HEK293 (cell line): ENCODE results near the gene PHKB.

Source experiments
- CTCF ChIA-PET: fragments of 350-600 bp; formaldehyde crosslinking; extraction: SDS; loops from one replicate; lab custom pipeline; 2021; ENCODE audit warnings: antibody characterized with exemption; lab: Yijun Ruan, JAX
- POLR2A ChIA-PET: fragments of 300-600 bp; formaldehyde crosslinking; extraction: SDS; loops from one replicate; lab custom pipeline; 2020; ENCODE audit warnings: antibody characterized with exemption, inconsistent platforms; lab: Yijun Ruan, JAX
- H3K27ac ChIP-seq: fragments of 200-500 bp; sonication (Bioruptor generic); 2 replicates; pipeline ENCODE4 v1.5.1; 2014; ENCODE audit warnings: low read depth, low read length, control low read depth, inconsistent platforms; ENCODE audit errors: extremely low read depth
- H3K36me3 ChIP-seq, 2 experiments: fragments of 200-500 bp in 1 of 2; sonication (Bioruptor generic) in 1 of 2; 1 replicate in 1 of 2; 2 replicates in 1 of 2; pipeline ENCODE4 v1.5.1; 2014 to 2017; ENCODE audit warnings: inconsistent platforms in 2 of 2, low read length in 2 of 2; ENCODE audit not compliant: control insufficient read depth in 2 of 2, insufficient read depth in 1 of 2
- H3K4me1 ChIP-seq: fragments of 200-500 bp; sonication (Bioruptor generic); 2 replicates; pipeline ENCODE4 v1.5.1; 2014; ENCODE audit warnings: mild to moderate bottlenecking, low read length, inconsistent platforms; ENCODE audit not compliant: control insufficient read depth, insufficient read depth
- H3K4me3 ChIP-seq: 2 replicates; pipeline ENCODE4 v1.5.1; 2011; ENCODE audit warnings: low read depth, mild to moderate bottlenecking, control low read depth, low read length, moderate library complexity
- H3K9me3 ChIP-seq: fragments of 200-500 bp; sonication (Bioruptor generic); 2 replicates; pipeline ENCODE4 v1.5.1; 2014; ENCODE audit warnings: low read depth, low read length, inconsistent platforms; ENCODE audit not compliant: control insufficient read depth, insufficient read depth
- BCL11B ChIP-seq: fragments of 450-650 bp; formaldehyde crosslinking; IDR thresholded peaks from 2 replicates; pipeline ENCODE4 v1.5.1; 2016; ENCODE audit warnings: low read depth, missing biosample characterization, missing genetic modification characterization
- OSR2 ChIP-seq: fragments of 450-650 bp; formaldehyde crosslinking; IDR thresholded peaks from 2 replicates; pipeline ENCODE4 v1.5.1; 2016; ENCODE audit warnings: missing biosample characterization, missing genetic modification characterization
- PRDM1 ChIP-seq: fragments of 450-650 bp; formaldehyde crosslinking; IDR thresholded peaks from 2 replicates; pipeline ENCODE4; 2016; ENCODE audit warnings: missing biosample characterization, missing genetic modification characterization
- SCRT2 ChIP-seq: fragments of 450-650 bp; formaldehyde crosslinking; IDR thresholded peaks from 2 replicates; pipeline ENCODE4 v1.5.1; 2016; ENCODE audit warnings: missing biosample characterization, missing genetic modification characterization
- SP2 ChIP-seq: fragments of 450-650 bp; formaldehyde crosslinking; IDR thresholded peaks from 2 replicates; pipeline ENCODE4 v1.5.1; 2016; ENCODE audit warnings: missing biosample characterization, missing genetic modification characterization
- ZBTB1 ChIP-seq: fragments of 450-650 bp; formaldehyde crosslinking; IDR thresholded peaks from 2 replicates; pipeline ENCODE4 v1.5.1; 2016; ENCODE audit warnings: missing biosample characterization, missing genetic modification characterization
- ZBTB7A ChIP-seq: fragments of 450-650 bp; formaldehyde crosslinking; IDR thresholded peaks from 2 replicates; pipeline ENCODE4 v1.5.1; 2016; ENCODE audit warnings: low read depth, missing biosample characterization, missing genetic modification characterization
- ZBTB8A ChIP-seq: fragments of 450-650 bp; formaldehyde crosslinking; IDR thresholded peaks from 2 replicates; pipeline ENCODE4 v1.5.1; 2016; ENCODE audit warnings: missing biosample characterization, missing genetic modification characterization
- ZFP3 ChIP-seq: fragments of 450-650 bp; formaldehyde crosslinking; IDR thresholded peaks from 2 replicates; pipeline ENCODE4 v1.5.1; 2016; ENCODE audit warnings: low read depth, missing biosample characterization, missing genetic modification characterization
- ZFP69B ChIP-seq: fragments of 450-650 bp; formaldehyde crosslinking; IDR thresholded peaks from 2 replicates; pipeline ENCODE4 v1.5.1; 2016; ENCODE audit warnings: missing biosample characterization, missing genetic modification characterization
- ZNF146 ChIP-seq: fragments of 450-650 bp; formaldehyde crosslinking; IDR thresholded peaks from 2 replicates; pipeline ENCODE4 v1.5.1; 2016; ENCODE audit warnings: missing biosample characterization, missing genetic modification characterization
- ZNF214 ChIP-seq: fragments of 450-650 bp; formaldehyde crosslinking; IDR thresholded peaks from 2 replicates; pipeline ENCODE4 v1.5.1; 2017; ENCODE audit warnings: missing biosample characterization, mild to moderate bottlenecking, missing genetic modification characterization, borderline replicate concordance
- ZNF239 ChIP-seq: fragments of 450-650 bp; formaldehyde crosslinking; IDR thresholded peaks from 2 replicates; pipeline ENCODE4 v1.5.1; 2016; ENCODE audit warnings: missing biosample characterization, missing genetic modification characterization
- ZNF514 ChIP-seq: fragments of 450-650 bp; formaldehyde crosslinking; IDR thresholded peaks from 2 replicates; pipeline ENCODE4 v1.5.1; 2016; ENCODE audit warnings: missing biosample characterization, missing genetic modification characterization
- ZNF555 ChIP-seq: fragments of 450-650 bp; formaldehyde crosslinking; conservative IDR thresholded peaks from 2 replicates; pipeline ENCODE4 v1.5.1; 2017; ENCODE audit warnings: missing biosample characterization, mild to moderate bottlenecking, missing genetic modification characterization, inconsistent platforms
- ZNF621 ChIP-seq: fragments of 450-650 bp; formaldehyde crosslinking; IDR thresholded peaks from 2 replicates; pipeline ENCODE4 v1.5.1; 2017; ENCODE audit warnings: missing biosample characterization, missing genetic modification characterization
- ZNF623 ChIP-seq: fragments of 450-650 bp; formaldehyde crosslinking; IDR thresholded peaks from 2 replicates; pipeline ENCODE4 v1.5.1; 2016; ENCODE audit warnings: missing biosample characterization, missing genetic modification characterization
- ZNF629 ChIP-seq: fragments of 450-650 bp; formaldehyde crosslinking; IDR thresholded peaks from 2 replicates; pipeline ENCODE4 v1.5.1; 2017; ENCODE audit warnings: missing biosample characterization, missing genetic modification characterization
- ZNF776 ChIP-seq: fragments of 450-650 bp; formaldehyde crosslinking; IDR thresholded peaks from 2 replicates; pipeline ENCODE4 v1.5.0; 2017; ENCODE audit warnings: missing biosample characterization, missing genetic modification characterization, borderline replicate concordance
- ZNF792 ChIP-seq: fragments of 450-650 bp; formaldehyde crosslinking; IDR thresholded peaks from 2 replicates; pipeline ENCODE4 v1.5.1; 2016; ENCODE audit warnings: missing biosample characterization, missing genetic modification characterization
- TF ChIP-seq, protein P1 (sequence below): fragments of 450-650 bp; formaldehyde crosslinking; IDR thresholded peaks from 2 replicates; pipeline ENCODE4 v1.5.1; 2016; ENCODE audit warnings: missing biosample characterization, missing genetic modification characterization
- TF ChIP-seq, protein P2 (sequence below): fragments of 450-650 bp; formaldehyde crosslinking; IDR thresholded peaks from 2 replicates; pipeline ENCODE4 v1.5.1; 2016; ENCODE audit warnings: missing biosample characterization, missing genetic modification characterization

The PHKB gene

DNA sequence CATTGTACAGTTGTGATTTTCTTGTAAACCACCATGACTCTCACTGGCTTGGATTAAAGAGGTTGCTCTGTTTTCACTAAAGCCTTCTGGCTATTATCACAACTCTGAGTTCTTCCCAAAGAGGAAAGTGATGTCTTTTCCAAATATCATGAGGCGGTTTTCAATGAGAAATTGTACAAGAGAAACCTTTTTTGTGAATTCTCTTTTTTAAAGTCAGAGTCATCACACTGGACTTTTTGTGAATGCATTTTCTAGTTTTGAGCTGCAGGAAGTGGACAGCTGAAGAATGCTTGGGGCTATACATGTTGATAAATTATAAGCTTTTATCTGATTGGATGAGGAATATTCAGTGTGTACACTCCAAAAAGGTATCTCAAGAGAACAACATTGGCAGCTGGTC, 100.2 kb downstream of the PHKB start:
- Histone ChIP-seq H3K4me3 (no peak overlapping the region), H3K36me3 (no peaks in the 10 kb centered on the region), H3K27ac (no peak overlapping the region), H3K9me3 (no peaks in the 10 kb centered on the region), H3K4me1 (no peaks in the 10 kb centered on the region)
- ChIA-PET POLR2A (no interaction called here), CTCF (no interaction called here)
- no peak for TF ChIP-seq PRDM1

DNA sequence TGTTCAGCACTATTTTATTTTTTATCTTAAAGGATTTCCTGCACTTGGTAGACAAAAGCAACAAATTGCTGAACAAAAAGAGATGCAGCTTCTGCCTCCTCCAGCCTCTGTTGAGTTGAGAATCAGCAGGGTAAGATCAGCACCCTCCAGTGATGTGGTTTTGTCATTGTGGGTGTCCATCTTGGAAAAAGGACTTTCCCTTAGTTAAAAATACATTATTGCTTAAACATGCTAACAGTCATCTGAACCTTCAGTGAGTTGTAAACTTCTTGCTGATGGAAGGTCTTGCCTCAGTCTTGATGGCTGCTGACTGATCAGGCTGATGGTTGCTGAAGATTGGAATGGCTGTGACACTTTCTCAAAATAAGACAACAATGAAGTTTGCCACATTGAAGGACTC, 101.2 kb downstream of the PHKB start:
- no peak overlapping the region for H3K27ac ChIP-seq
- H3K9me3 ChIP-seq, result no peaks in the 10 kb centered on the region
- CTCF ChIA-PET, result no interaction called here
- no peaks in the 10 kb centered on the region for H3K4me1 ChIP-seq
- H3K36me3 ChIP-seq, result no peaks in the 10 kb centered on the region
- POLR2A ChIA-PET, result no interaction called here
- no peak for TF ChIP-seq ZFP3 (tag by site-specific recombination)
- H3K4me3 ChIP-seq, result no peak overlapping the region

DNA sequence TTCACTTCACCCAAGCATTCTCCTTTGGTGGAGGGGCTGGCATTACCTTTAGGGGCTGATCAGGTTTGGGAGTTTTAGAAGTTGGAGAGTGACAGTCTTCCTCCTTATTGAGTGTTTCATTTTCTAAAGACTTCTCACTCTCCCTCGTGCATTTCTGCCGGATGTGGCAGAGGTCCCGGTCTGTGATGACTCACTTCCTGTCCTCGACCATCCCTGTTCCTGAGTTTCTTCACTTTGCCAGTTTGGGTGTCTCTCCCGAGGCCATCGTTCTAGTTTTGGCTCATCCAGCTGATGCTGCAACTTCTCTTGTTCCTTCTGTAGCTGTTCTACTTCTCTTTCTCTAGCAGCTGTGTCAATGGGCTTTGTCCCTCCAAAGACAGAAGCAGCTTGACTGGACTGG, 104.3 kb downstream of the PHKB start:
- no peak overlapping the region for H3K27ac ChIP-seq
- TF ChIP-seq ZNF792, result no peak
- TF ChIP-seq, protein P1, sequence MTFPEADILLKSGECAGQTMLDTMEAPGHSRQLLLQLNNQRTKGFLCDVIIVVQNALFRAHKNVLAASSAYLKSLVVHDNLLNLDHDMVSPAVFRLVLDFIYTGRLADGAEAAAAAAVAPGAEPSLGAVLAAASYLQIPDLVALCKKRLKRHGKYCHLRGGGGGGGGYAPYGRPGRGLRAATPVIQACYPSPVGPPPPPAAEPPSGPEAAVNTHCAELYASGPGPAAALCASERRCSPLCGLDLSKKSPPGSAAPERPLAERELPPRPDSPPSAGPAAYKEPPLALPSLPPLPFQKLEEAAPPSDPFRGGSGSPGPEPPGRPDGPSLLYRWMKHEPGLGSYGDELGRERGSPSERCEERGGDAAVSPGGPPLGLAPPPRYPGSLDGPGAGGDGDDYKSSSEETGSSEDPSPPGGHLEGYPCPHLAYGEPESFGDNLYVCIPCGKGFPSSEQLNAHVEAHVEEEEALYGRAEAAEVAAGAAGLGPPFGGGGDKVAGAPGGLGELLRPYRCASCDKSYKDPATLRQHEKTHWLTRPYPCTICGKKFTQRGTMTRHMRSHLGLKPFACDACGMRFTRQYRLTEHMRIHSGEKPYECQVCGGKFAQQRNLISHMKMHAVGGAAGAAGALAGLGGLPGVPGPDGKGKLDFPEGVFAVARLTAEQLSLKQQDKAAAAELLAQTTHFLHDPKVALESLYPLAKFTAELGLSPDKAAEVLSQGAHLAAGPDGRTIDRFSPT, result no peak
- no peak for TF ChIP-seq OSR2
- no peak for TF ChIP-seq ZBTB8A (tag by site-specific recombination)

DNA sequence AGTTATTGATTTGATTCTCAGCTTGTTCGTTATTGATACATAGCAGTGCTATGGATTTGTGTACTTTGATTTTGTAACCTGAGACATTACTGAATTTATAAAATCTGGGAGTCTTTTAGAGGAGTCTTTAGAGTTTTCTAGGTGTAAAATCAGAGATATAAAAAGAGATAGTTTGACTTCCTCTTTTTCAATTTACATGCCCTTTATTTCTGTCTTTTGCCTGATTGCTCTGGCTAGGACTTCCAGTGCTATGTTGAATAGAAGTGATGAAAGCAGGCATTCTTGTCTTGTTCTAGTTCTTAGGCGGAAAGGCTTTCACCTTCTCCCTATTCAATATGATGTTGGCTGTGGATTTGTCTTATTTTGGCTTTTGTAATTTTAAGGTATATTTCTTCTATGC, 106.2 kb downstream of the PHKB start:
- no peaks in the 10 kb centered on the region for H3K36me3 ChIP-seq
- CTCF ChIA-PET, result interaction anchor here (0.7 kb wide), 1 partner anchor 106 kb away, joined by 3 read pairs; the partner anchor contains the start of gene PHKB
- H3K9me3 ChIP-seq, result no peaks in the 10 kb centered on the region

More for the DNA sequence above, 104.3 kb downstream of the PHKB start:
- CTCF ChIA-PET, result no interaction called here
- Histone ChIP-seq H3K9me3 (no peaks in the 10 kb centered on the region), H3K4me1 (no peaks in the 10 kb centered on the region), H3K36me3 (no peaks in the 10 kb centered on the region), H3K4me3 (no peak overlapping the region)
- POLR2A ChIA-PET, result no interaction called here

More for the DNA sequence above, 106.2 kb downstream of the PHKB start:
- no peak overlapping the region for H3K4me3 ChIP-seq
- no peaks in the 10 kb centered on the region for H3K4me1 ChIP-seq
- POLR2A ChIA-PET, result no interaction called here
- H3K27ac ChIP-seq, result no peak overlapping the region
- TF ChIP-seq BCL11B (tag by site-specific recombination) (no peak), ZNF623 (tag by site-specific recombination) (no peak), ZNF629 (no peak), ZNF621 (tag by site-specific recombination) (no peak), ZNF146 (tag by site-specific recombination) (no peak), ZNF776 (tag by site-specific recombination) (no peak), ZBTB7A (tag by site-specific recombination) (no peak), ZNF214 (no peak), ZNF514 (tag by site-specific recombination) (no peak), ZNF239 (tag by site-specific recombination) (no peak), SCRT2 (tag by site-specific recombination) (no peak), SP2 (tag by site-specific recombination) (no peak), ZFP69B (tag by site-specific recombination) (no peak), ZBTB1 (tag by site-specific recombination) (no peak), ZNF555 (tag by site-specific recombination) (no peak)
- TF ChIP-seq, protein P2, sequence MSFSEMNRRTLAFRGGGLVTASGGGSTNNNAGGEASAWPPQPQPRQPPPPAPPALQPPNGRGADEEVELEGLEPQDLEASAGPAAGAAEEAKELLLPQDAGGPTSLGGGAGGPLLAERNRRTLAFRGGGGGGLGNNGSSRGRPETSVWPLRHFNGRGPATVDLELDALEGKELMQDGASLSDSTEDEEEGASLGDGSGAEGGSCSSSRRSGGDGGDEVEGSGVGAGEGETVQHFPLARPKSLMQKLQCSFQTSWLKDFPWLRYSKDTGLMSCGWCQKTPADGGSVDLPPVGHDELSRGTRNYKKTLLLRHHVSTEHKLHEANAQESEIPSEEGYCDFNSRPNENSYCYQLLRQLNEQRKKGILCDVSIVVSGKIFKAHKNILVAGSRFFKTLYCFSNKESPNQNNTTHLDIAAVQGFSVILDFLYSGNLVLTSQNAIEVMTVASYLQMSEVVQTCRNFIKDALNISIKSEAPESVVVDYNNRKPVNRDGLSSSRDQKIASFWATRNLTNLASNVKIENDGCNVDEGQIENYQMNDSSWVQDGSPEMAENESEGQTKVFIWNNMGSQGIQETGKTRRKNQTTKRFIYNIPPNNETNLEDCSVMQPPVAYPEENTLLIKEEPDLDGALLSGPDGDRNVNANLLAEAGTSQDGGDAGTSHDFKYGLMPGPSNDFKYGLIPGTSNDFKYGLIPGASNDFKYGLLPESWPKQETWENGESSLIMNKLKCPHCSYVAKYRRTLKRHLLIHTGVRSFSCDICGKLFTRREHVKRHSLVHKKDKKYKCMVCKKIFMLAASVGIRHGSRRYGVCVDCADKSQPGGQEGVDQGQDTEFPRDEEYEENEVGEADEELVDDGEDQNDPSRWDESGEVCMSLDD (tag by site-specific recombination), result no peak
